Prostate gland (tissue), 2 donors: ENCODE results near the gene SMIM24. TPM values are rescaled to one million over a fixed set of nuclear protein-coding genes. Genes with fewer than 3 reads are reported as not detected.

ENCODE experiments used
- DNase-seq: peaks from one replicate; pipeline ENCODE4 v3.0.0-alpha.2; 2019; ENCODE audit warnings: low spot score
- H3K27ac ChIP-seq, 2 donors: fragments of 200-600 bp; sonication (generic); 2 replicates each; pipeline ENCODE4 v1.5.1; 2017 to 2019
- H3K27me3 ChIP-seq: fragments of 200-600 bp; sonication (generic); replicated peaks from 2 replicates; pipeline ENCODE4 v1.5.1; 2019; ENCODE audit not compliant: insufficient read depth
- H3K36me3 ChIP-seq, 2 donors: fragments of 200-600 bp; sonication (generic); 1 replicate in 1 of 2; 2 replicates in 1 of 2; pipeline versions ENCODE4 v1.5.1 to v1.8.1; 2017 to 2019
- H3K4me1 ChIP-seq: fragments of 200-600 bp; sonication (generic); replicated peaks from 2 replicates; pipeline ENCODE4 v1.5.1; 2019
- H3K4me3 ChIP-seq, 2 donors: fragments of 200-600 bp; sonication (generic); 2 replicates each; pipeline ENCODE4 v1.5.1; 2017 to 2019
- H3K9me3 ChIP-seq: fragments of 200-600 bp; sonication (generic); 2 replicates; pipeline ENCODE4 v1.5.1; 2017
- POLR2A ChIP-seq: fragments of 450-650 bp; IDR thresholded peaks from one replicate; pipeline ENCODE4 v1.6.1; 2016; ENCODE audit warnings: antibody characterized with exemption, mild to moderate bottlenecking
- POLR2AphosphoS5 ChIP-seq: sonication (generic); formaldehyde crosslinking; IDR thresholded peaks from one replicate; pipeline ENCODE4 v1.6.1; 2017; ENCODE audit warnings: antibody characterized with exemption
- WGBS: methylation state at CpG from one replicate; pipeline ENCODE4 v1.1.5; 2018; 5-methylcytosine and 5-hydroxymethylcytosine counted together
- intact Hi-C: fragments of 100-400 bp; cut with DNase I; formaldehyde crosslinking; loops from one replicate; pipeline ENCODE4 v1.14.2; 2022
- total RNA-seq, 2 donors: library from RNA; depleted of rRNA; stranded (reverse); fragments of >200 nt; gene quantifications; one replicate each; pipeline ENCODE4 v1.1.0, GENCODE V29; 2016
- TF ChIP-seq, protein P1 (sequence below), 4 experiments: fragments of 200-600 bp in 2 of 4; fragments of 450-650 bp in 2 of 4; sonication (generic) in 2 of 4; IDR thresholded peaks; 1 replicate in 3 of 4; 2 replicates in 1 of 4; pipeline ENCODE4 v1.5.1; 2016 to 2019; ENCODE audit warnings: antibody characterized with exemption in 4 of 4, mild to moderate bottlenecking in 2 of 4, moderate library complexity in 2 of 4

Gene SMIM24
- total RNA-seq, 2 donors from 2014 or later, result 0.32 to 1.6 TPM

DNA sequence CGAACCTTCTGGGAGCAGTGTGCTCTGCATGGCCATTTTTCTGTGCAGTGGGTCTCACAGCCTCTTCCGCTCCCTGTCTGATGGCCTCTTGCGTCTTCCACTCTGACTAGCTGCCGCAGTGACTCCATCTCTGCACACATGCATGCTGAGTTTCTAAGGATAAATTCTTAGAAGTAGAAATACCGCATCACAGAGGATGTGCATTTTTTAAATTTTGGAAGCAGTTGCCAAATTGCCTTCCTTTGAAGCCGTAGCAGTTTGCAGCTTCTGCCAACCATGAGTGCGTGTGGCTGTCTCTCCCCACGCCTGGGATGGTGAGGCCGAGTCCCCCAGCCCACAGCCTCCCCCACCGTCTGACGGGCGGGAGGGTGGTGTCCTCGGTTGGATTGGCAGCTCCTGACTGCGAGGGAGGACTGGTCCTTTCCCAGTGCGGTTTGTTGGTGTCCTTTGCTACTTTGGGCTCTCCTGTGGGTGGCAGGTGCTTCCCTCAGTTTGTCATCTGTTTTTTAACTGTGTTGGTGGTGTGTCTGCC, 35.6 kb upstream of the SMIM24 start:
- Histone ChIP-seq H3K9me3 (no peaks in the 10 kb centered on the region), H3K36me3 (no peaks in the 10 kb centered on the region), H3K4me3 (no peak overlapping the region), H3K27me3 (no peaks in the 10 kb centered on the region), H3K4me1 (peaks cover 5% of the 10 kb centered on the region), H3K27ac (no peak overlapping the region)
- no peak for DNase-seq
- 53% methylated on average over 15 of the region's 15 CpGs for WGBS
- intact Hi-C loops, result no loop called here
- TF ChIP-seq POLR2AphosphoS5 (no peak), POLR2A (no peak)
- TF ChIP-seq, protein P1, sequence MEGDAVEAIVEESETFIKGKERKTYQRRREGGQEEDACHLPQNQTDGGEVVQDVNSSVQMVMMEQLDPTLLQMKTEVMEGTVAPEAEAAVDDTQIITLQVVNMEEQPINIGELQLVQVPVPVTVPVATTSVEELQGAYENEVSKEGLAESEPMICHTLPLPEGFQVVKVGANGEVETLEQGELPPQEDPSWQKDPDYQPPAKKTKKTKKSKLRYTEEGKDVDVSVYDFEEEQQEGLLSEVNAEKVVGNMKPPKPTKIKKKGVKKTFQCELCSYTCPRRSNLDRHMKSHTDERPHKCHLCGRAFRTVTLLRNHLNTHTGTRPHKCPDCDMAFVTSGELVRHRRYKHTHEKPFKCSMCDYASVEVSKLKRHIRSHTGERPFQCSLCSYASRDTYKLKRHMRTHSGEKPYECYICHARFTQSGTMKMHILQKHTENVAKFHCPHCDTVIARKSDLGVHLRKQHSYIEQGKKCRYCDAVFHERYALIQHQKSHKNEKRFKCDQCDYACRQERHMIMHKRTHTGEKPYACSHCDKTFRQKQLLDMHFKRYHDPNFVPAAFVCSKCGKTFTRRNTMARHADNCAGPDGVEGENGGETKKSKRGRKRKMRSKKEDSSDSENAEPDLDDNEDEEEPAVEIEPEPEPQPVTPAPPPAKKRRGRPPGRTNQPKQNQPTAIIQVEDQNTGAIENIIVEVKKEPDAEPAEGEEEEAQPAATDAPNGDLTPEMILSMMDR (IDR thresholded peaks at IDR 0.05), result no peak

- WGBS, result 75% methylated on average over 9 of the region's 12 CpGs
- Histone ChIP-seq H3K36me3 (no peaks in the 10 kb centered on the region), H3K27me3 (no peaks in the 10 kb centered on the region), H3K4me3 (no peak overlapping the region), H3K4me1 (peaks cover 5% of the 10 kb centered on the region), H3K9me3 (no peaks in the 10 kb centered on the region), H3K27ac (no peak overlapping the region)
- intact Hi-C loops, result no loop called here
- DNase-seq, result no peak
- TF ChIP-seq, protein P1 (IDR thresholded peaks at IDR 0.05), result no peak
- TF ChIP-seq POLR2A (no peak), POLR2AphosphoS5 (no peak)
These were observed 34.6 kb upstream of the SMIM24 start for GRCh38 chr19:3514930-3515329.

- H3K36me3 ChIP-seq, result no peaks in the 10 kb centered on the region
- no peak for TF ChIP-seq POLR2AphosphoS5
- no peak for TF ChIP-seq POLR2A
- TF ChIP-seq, protein P1 (IDR thresholded peaks at IDR 0.05), result no peak
- no peak for DNase-seq
- no peaks in the 10 kb centered on the region for H3K27me3 ChIP-seq
- 78% methylated on average over 22 of the region's 23 CpGs for WGBS
- no peaks in the 10 kb centered on the region for H3K9me3 ChIP-seq
- H3K4me1 ChIP-seq, result peaks cover 5% of the 10 kb centered on the region
- no peak overlapping the region for H3K27ac ChIP-seq
- H3K4me3 ChIP-seq, result no peak overlapping the region
- intact Hi-C loops, result no loop called here
These were observed 33.2 kb upstream of the SMIM24 start for GRCh38 chr19:3513229-3514140.

GRCh38 chr19:3512562-3513228, 32.4 kb upstream of the SMIM24 start:
- intact Hi-C loops, result no loop called here
- H3K4me1 ChIP-seq, result peaks cover 5% of the 10 kb centered on the region
- no peaks in the 10 kb centered on the region for H3K27me3 ChIP-seq
- no peak for DNase-seq
- 80% methylated on average over 17 of the region's 17 CpGs for WGBS
- H3K27ac ChIP-seq, result no peak overlapping the region
- no peaks in the 10 kb centered on the region for H3K36me3 ChIP-seq
- TF ChIP-seq POLR2AphosphoS5 (no peak), POLR2A (no peak)
- TF ChIP-seq, protein P1 (IDR thresholded peaks at IDR 0.05), result no peak
- no peaks in the 10 kb centered on the region for H3K9me3 ChIP-seq
- H3K4me3 ChIP-seq, result no peak overlapping the region
